ENCODE measurements around the gene H6PD.

H6PD gene

DNA sequence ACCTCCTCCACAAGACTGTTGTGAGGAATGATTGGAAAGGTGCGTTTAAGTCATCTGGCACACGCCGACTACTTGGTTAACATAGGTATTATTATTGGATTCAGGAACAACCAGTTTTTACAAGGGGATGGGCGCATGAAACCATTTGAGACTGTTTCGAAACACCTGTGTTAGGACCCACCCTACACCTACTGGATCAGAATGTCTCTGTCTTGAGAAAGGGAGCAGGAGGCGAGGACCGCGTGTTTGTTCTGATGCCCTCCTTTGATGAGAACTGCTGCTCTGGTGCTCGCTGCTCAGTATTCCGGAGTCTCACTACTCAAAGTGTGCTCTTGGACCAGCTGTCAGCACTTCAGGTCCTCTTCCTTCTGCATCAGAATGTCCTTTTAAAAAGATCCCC is 7.3 kb downstream of the H6PD start:
- DNase-seq: no peak

DNA sequence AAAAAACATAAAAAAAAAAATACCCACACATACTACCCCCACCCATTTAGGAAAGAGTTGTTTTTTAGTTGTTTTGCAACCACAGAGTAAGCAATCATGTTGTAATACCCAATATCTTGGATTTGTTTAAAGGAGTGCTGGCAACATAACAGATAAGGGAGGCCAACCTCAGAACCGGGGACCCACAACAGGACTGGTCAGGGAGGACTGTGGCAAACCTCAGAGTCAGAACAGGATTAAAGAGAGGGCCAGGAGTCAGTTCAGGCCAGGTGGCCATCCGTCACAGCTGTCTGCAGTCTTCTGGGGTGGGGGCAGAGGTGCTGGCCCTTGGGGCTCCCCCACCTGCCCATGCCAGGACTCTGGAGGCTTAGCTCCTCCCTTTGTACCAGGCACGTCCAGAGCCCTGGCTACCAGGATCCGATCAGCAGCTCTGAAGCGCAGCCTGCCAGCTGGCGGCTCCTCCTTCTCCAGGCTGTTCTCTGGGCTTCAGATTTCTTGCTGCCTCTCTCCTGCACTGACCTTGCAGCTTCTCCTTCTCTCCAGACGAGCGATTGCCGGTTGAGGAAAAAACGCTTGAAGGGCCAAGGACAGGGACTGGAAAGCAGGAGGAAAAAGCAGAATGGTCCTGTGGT is 7.9 kb downstream of the H6PD start:
- peak; percentile 96 for DNase-seq

DNA sequence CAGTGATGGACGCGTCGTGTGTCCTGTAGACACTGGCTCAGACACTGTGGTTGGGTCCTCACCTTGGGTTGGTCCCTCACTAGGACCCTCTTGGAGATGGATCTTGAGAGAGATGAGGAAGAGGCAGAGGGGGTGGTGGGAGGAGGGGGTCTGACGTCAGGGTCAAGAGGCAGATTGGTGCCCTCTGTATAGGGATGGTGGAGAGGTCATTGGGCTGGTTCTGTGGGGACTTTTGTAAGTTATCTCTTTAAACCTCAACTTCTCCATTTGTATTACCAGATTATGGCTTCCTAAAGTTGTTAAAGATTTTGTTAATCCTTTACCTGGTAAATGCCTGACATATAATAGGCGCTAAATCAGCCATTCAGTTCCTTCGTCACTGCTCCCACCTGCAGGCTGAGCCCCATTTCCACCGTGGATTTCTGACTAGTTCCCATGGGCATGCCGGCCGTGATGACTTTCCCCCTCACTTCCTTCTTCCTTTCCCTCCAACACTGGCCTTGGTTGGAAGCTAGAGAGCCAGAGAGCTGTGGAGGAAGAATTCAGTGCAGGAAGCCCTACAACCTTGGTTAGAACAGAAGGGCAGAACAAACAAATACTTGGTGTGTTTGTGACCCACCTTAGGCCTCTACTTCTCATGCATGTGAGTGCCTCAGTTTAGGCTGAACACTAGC is 8.6 kb downstream of the H6PD start:
- no peak for DNase-seq

DNA sequence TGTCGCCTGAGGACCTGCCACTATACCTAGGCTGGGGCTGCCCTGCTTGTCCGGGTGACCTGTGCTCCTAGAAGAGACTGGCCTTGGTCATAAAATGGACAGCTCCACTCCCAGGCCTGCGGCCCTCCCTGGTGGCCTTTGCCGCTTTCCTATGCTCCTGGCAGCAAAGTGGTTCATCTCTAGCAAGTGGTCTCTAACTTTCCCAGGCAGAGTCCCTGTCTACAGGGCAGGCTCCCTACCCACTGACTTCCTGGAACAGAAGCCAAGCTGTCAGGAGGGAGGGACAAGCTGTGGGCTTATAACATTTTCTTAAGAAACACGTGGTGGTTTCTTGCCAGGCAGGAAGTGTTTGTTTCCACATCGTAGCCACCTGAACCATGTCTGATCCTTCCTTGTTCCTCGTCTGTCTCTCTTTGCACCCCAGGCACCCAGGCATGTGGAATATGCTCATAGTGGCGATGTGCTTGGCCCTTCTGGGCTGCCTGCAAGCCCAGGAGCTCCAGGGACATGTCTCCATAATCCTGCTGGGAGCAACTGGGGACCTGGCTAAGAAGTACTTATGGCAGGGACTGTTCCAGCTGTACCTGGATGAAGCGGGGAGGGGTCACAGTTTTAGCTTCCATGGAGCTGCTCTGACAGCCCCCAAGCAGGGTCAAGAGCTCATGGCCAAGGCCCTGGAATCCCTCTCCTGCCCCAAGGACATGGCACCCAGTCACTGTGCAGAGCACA is 10.1 kb downstream of the H6PD start:
- DNase-seq: no peak

DNA sequence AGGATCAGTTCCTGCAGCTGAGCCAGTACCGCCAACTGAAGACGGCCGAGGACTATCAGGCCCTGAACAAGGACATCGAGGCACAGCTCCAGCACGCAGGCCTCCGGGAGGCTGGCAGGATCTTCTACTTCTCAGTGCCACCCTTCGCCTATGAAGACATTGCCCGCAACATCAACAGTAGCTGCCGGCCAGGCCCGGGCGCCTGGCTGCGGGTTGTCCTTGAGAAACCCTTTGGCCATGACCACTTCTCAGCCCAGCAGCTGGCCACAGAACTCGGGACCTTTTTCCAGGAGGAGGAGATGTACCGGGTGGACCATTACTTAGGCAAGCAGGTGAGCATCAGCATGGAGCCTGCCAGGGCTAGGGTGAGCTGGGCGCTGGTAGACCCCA is 10.7 kb downstream of the H6PD start:
- DNase-seq: no peak

DNA sequence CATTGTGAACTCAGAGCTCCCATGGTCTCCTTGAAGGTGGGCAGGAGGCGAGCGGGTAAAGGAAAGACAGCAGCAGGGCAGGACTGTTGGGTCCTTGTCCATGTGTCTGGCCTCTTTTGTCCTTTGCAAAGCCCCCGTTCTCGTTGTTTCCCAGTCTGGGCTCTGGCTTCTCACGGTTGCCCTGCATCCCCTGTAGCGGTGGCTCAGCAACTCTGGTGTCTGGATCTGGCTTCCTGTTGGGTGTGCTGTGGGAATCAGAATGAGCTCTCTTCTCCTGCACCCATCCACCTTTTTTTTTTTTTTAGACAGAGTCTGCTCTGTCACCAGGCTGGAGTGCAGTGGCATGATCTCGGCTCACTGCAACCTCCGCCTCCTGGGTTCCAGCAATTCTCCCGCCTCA is 11.1 kb downstream of the H6PD start:
- DNase-seq: no peak

DNA sequence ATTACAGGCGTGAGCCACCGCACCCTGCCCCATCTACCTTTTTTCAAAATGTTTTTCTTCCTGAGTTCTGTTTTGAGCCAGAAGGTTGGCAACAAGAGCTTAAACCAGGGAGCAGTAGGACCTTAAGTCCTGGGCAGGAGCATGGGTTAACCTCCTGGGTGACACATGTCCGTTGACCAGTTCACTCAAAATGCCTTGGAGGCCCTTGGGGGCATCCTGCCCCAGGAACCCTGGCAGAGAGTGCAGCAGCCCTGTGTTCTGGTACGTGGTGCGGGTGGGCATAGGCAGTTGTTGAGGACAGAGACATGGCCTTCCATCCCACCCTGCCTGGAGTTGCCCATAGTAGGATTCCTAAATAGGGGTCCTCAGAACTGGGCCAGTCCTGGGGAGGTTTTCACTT is 11.6 kb downstream of the H6PD start:
- no peak for DNase-seq

DNA sequence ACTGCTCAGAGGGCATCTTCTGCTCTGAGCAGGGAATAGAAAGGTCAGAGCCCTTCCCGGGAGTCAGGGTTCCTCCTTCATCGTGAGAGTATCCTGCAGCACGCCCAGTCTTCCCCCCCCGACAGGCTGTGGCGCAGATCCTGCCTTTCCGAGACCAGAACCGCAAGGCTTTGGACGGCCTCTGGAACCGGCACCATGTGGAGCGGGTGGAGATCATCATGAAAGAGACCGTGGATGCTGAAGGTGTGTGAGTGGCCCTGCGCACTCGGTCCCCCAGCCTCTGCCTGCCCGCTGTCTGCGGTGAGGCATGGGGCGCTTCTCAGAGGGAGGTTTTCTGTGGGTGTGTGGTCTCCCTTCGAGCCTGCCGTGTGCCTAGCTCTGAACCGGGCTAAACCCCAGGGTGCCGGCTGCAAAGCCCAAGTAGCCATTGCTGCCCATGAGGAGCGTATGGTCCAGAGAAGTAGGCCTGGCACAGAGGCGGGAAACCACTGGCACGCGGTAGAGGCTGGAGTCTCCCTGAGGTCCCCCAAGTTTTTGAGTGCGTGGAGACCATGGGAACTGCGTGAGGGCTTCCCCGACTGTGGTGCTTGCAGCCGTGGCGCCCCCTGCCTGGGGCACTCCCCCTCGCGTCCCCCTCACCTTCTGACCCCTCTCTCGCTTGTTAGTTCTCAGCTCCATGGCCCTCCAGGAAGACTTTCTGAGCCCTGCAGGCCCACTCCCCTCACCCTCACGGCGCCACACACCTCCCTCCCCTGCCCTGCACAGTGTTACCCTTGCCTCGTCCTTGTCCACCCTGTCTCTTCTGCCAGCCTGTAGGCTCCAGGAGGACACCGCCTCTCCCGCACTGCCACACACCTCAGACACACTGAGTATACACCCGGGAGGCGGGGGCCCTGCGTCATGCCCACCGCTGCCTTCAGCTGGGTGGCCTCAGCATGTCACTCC is 12.5 kb downstream of the H6PD start:
- DNase-seq: no peak

DNA sequence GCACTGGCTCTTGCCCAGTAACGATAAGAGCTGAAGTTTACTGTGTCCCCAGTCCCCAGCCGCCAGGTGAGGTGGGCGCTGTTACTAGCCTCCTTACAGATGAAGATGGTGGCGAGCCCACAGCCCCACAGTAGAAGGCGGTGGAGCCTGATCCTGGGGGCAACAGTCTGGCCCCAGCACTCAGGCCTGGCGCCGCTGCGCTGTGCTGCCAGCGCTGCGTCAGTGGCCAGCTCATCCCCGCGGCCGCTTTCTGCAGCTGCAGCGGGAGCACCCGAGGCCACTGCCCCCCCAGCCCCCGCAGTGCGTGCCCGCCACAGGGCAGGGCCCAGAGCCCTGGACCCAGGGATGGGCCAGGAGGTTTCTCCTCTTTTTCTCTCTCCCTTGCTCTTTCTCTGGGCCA is 13.3 kb downstream of the H6PD start:
- DNase-seq: no peak

DNA sequence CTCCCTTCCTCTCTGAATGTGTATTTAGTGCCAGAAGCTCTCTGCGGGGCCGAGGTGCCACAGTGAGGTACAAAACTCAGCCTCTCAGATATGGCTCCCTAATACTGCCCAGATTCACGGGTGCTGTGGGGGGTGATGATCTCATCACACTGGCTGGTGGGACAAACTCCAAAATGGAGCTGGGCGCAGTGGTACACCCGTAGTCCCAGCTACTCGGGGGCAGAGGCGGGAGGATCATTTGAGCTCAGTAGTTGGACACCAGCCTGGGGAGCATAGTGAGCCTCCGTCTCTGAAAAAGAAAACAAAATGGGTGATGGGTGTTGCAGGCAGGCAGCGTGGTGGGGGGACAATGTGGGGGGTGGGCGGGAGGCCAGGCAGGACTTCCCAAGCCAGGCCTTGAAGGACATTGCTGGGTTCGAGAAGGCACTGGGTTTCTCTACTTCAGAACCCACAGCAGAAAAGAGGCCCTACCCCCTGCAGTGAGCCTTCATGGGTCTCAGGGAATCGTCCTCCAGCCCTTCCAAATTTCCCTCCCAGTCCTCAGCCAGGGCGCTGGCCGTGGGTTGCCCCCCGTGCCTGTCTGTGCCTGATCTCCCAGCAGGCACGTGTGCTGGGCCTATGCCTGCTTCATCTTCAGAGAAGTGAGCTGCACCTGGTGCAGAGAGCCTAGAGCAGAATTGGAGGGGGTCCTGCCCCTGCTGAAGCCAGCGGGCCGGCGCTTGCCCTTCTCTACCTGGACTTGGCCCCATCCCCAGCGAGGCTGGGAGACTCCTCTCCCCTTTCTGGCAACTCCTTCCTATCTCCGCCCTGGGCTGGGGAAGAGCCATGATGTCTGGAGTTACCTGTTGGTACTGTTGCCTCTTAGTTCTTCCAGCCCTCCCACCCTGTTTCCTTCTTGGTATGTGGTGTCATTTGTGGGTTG is 14.0 kb downstream of the H6PD start:
- DNase-seq: no peak

DNA sequence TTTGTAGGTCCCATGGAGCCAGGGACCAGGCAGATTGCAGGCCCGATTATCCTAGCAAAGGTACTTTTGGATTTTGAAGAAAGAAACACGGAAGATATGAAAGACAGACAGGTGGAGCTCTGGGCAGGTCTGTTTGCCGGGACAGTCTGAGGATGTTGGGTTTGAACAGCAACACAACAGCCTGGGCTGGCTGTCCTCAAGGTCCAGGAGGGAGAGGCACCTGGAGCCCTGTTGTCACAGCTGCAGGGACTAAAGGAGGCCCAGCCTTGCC is 14.6 kb downstream of the H6PD start:
- DNase-seq: peak; percentile 71

DNA sequence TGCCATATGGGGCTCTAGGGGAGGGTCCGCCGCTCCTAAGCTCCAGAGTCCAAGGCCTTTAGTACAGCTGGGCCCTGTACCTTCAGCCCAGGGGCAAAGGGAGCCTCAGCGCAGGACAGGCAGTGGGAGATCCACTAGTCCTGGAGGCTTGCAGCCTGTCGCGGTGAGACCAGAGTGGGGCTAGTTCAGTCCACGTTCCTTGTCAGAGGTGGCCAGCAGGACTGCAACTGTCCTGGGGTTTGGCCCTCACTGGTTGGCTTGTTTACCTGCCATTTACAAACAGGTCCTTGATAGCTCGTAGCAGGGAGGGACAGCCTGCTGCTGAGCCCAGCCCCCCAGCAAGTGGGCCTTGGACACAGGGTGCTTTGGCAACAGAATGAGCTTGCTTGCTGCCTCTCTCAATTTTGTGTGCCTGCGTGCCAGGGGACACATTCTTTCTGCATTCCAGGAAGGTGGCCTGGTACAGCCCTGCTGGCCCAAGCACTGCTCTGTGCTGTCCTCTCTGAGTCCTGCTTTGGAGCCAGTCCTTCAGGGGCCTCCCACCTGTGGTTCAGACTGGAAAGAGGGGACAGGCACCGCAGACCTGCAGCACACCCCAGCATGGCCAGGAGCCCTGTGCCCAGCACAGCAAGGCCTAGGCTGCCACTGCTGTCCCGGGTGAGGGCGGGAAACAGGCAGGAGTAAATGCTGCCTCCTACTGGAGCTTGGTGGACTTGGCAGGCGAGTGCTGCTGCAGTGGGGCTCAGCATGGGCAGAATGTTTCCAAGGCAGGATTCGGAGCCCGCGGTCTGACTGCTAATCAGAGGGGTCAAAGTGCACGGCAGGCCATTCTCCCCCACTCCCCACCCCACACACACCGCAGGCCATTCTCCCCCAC is 15.2 kb downstream of the H6PD start:
- DNase-seq: peak; percentile 63

DNA sequence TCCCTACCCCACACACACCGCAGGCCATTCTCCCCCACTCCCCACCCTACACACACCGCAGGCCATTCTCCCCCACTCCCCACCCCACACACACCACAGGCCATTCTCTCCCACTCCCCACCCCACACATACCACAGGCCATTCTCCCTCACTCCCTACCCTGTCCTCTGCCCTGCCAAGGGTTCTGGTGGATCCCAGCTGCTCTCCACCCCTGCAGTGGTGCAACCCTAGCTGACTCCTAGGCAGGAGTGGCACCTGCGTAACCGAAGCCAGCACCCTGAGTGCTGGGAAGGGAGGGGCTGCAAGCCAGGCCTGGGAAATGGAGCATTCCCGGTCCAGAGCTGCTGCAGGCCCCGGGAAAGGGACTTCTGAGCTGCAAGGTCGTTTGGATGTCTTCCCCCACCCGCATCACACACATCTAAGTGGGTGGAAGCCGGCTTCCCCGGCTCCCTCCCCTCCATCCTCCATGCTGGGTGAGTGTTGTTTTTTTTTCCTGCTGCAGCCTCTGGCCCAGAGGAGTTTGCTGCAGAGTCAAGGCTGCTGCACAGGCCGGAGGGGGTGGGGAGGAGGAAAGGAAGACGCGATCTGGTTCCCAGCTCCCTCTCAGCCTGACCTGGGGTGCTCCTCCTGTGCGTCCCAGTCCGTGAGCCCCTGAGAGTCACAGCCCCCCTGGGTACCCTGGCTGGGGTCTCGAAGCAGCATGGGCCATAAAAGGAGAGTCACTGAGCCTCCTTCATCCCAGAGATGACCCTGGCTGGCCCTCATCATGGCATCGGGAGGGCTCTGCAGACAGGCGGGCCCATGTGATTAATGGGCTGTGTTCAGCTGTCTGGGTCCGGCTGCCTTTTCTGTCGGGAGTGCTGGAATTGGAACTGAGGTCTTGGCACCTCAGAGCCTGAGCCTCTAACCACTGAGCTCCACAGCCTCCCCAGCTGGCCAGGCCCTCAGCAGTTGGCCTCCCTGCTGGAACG is 16.1 kb downstream of the H6PD start:
- DNase-seq: peak; percentile 93

DNA sequence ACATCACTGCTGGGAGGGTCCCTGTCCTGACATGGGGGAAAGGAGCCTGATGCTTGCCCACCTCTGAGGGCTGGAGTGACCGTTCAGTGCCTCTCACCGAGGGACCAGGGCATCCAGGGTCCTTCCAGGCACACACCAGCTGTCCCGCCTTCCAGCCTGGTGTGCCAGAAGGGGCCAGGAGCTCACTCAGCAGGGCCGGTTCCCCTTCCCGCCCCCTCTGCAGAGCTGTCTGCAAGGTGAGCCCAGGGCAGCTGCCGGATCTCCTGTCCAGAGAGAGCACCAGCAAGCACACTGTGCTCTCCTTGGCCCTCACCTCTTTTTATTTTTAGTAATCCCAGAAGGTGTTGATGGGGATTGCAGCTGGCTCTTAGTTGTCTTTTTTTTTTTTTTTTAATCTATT is 16.9 kb downstream of the H6PD start:
- DNase-seq: no peak

DNA sequence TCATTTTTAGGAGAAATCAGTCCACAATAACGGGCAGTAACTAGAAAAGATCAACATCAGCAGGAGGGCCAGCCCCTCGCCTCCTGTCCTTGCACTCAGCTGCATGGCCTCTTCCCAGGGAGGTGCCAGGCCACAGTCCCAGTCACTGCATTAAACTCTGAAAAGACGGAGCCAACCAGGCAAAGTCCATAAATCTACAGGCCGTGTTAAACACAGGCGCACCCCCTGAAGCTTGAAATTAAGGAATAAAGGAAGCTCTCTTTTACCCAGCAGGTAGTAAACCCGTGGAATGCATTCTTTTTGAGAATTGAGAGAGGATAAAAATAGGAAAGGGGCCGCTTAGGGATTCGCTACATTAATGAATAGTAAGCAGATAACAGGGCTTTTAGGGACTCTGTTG is 18.4 kb downstream of the H6PD start:
- no peak for DNase-seq

DNA sequence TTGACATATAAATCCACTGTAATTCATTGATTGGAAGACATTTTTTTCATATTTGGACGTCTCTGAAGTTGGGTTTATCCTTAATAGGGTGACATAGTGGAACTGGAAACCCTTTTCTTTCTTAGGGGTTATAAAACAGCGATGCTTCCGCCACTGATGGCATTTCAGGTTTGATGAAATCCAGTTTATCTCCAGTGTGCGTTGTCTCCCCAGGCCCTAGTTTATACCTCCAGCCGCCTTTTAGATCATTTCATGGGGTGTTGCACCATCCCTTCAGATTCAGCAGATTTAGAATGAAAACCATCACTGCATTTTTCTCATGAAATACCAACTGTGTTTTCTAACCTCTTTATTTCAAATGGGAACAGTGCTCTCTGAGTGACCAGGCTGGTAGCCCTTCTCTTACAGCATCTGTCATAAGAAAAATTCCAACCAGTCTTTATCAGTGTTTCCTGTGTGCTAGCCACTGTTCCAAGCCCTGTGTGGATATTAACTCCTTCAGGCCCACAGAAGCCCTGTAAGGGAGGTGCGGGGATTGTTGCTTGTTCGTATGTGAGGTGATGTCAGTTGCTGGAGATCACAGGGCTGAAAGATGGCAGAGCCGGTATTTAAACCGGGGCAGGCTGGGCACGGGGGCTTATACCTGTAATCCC is 19.0 kb downstream of the H6PD start:
- DNase-seq: no peak

DNA sequence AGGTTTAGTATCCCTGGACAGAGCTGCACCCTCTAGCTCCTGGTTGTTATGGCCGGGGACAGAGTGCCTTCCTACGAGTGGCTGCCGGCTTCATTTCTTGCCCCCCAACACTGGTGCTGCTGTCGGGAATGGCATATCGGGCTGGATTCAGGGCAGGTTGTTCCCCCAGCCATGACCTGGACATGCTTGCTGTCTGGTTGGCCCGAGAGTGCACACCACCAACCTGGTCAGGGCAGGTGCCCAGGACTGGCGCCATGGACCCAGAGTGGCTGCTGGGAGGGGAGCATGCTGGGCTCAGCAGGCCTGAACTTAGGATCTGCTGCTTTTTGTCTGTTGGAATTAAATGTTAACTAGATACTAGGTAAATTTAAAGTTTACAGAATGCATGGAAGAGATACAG is 21.8 kb downstream of the H6PD start:
- DNase-seq: no peak

DNA sequence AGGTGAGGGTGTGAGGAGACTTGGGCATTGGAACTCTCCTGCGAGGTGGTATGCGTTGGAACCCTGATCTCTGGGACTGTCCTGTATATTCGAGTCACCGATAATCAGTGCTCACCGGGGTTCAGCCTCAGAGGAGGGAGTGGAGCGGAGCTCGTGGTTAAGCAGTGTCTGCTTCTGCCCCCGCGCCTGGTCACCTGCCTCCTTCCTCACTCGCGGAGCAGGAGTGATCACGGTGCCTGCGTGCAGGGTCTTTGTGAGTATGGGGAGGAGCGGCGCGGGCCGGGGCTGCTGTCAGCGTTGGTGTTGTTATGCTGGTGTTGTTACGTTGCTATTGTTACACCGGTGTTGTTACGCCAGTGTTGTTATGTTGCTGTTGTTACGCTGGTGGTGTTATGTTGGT is 23.3 kb downstream of the H6PD start:
- DNase-seq: no peak

DNA sequence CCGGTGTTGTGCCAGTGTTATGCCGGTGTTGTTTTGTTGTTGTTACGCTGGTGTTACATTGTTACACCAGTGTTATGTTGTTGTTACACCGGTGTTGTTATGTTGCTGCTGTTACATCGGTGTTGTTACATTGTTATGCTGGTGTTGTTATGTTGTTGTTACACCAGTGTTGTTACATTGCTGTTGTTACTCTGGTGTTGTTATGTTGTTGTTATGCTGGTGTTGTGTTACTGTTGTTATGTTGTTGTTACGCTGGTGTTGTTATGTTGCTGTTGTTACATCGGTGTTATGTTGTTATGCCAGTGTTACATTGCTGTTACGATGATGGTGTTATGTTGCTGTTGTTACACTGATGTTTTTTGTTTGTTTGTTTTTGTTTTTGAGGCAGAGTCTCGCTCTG is 24.1 kb downstream of the H6PD start:
- no peak for DNase-seq

Data from NCI-H510A treated with DMSO at 0.1 percent for 48 hours (cell line).